GM12865 (cell line): ENCODE data around the gene EEFSEC.

ENCODE experiments used
- DNase-seq: peaks from one replicate; pipeline ENCODE4 v3.0.0; 2010; ENCODE audit warnings: low read depth
- H3K4me3 ChIP-seq: 2 replicates; pipeline ENCODE4 v1.5.1; 2011; ENCODE audit warnings: mild to moderate bottlenecking, low read depth, low read length, control low read depth
- CTCF ChIP-seq: IDR thresholded peaks from 2 replicates; pipeline ENCODE4 v1.5.1; 2011; ENCODE audit warnings: low read length, control low read depth, low read depth, inconsistent platforms; ENCODE audit not compliant: insufficient read depth; ENCODE audit errors: missing control alignments

Gene EEFSEC

GRCh38 chr3:128313935-128314334 is 160.7 kb downstream of the EEFSEC start:
- no peak overlapping the region for H3K4me3 ChIP-seq
- DNase-seq = no peak
- TF ChIP-seq CTCF = no peak

- DNase-seq = no peak
- TF ChIP-seq CTCF = no peak
- H3K4me3 ChIP-seq = no peak overlapping the region
Measured at GRCh38 chr3:128315313-128315712, 162.0 kb downstream of the EEFSEC start.

GRCh38 chr3:128316481-128316891 is 163.2 kb downstream of the EEFSEC start:
- no peak for TF ChIP-seq CTCF
- no peak overlapping the region for H3K4me3 ChIP-seq
- DNase-seq = no peak

GRCh38 chr3:128317101-128317697 is 163.9 kb downstream of the EEFSEC start:
- DNase-seq = no peak
- H3K4me3 ChIP-seq = no peak overlapping the region
- no peak for TF ChIP-seq CTCF

GRCh38 chr3:128317698-128318231 is 164.5 kb downstream of the EEFSEC start:
- no peak for DNase-seq
- H3K4me3 ChIP-seq = no peak overlapping the region
- TF ChIP-seq CTCF = no peak

- no peak for DNase-seq
- no peak overlapping the region for H3K4me3 ChIP-seq
- TF ChIP-seq CTCF = no peak
Measured at GRCh38 chr3:128318275-128318941, 165.1 kb downstream of the EEFSEC start.
